ENCODE measurements around the gene ARHGAP6.

The ARHGAP6 gene

GRCh38 chrX:11462136-11462535 lies 203.6 kb downstream of the ARHGAP6 start:
- peak overlapping the region; percentile 97 for H3K27ac ChIP-seq (ENCODE audit: low read depth, low read length)
- peak overlapping the region; percentile 57 for H3K4me3 ChIP-seq (ENCODE audit: low read depth, low read length)
- no peaks in the 10 kb centered on the region for H3K27me3 ChIP-seq (ENCODE audit: insufficient read depth, low read length)
- H3K4me1 ChIP-seq (ENCODE audit: control insufficient read depth, insufficient read depth, low read length, unreplicated experiment) = peaks cover 55% of the 10 kb centered on the region
- H2AFZ ChIP-seq (ENCODE audit: low read length, unreplicated experiment) = peak overlapping the region; percentile 75
- no peaks in the 10 kb centered on the region for H3K36me3 ChIP-seq (ENCODE audit: insufficient read depth, low read length)
- no peaks in the 10 kb centered on the region for H3K79me2 ChIP-seq (ENCODE audit: control insufficient read depth, insufficient read depth, low read length, unreplicated experiment)

GRCh38 chrX:11461201-11462001 lies 204.3 kb downstream of the ARHGAP6 start:
- no peaks in the 10 kb centered on the region for H3K79me2 ChIP-seq (ENCODE audit: control insufficient read depth, insufficient read depth, low read length, unreplicated experiment)
- peak overlapping the region; percentile 97 for H3K27ac ChIP-seq (ENCODE audit: low read depth, low read length)
- H3K4me1 ChIP-seq (ENCODE audit: control insufficient read depth, insufficient read depth, low read length, unreplicated experiment) = peaks cover 50% of the 10 kb centered on the region

GRCh38 chrX:11460347-11460746 lies 205.4 kb downstream of the ARHGAP6 start:
- Histone ChIP-seq H2AFZ (ENCODE audit: low read length, unreplicated experiment) (no peak overlapping the region), H3K4me1 (ENCODE audit: control insufficient read depth, insufficient read depth, low read length, unreplicated experiment) (peaks cover 42% of the 10 kb centered on the region), H3K79me2 (ENCODE audit: control insufficient read depth, insufficient read depth, low read length, unreplicated experiment) (no peaks in the 10 kb centered on the region), H3K27me3 (ENCODE audit: insufficient read depth, low read length) (no peaks in the 10 kb centered on the region), H3K27ac (ENCODE audit: low read depth, low read length) (peak overlapping the region; percentile 97), H3K4me3 (ENCODE audit: low read depth, low read length) (no peak overlapping the region), H3K36me3 (ENCODE audit: insufficient read depth, low read length) (no peaks in the 10 kb centered on the region)

More at GRCh38 chrX:11461201-11462001, 204.3 kb downstream of the ARHGAP6 start:
- Histone ChIP-seq H2AFZ (ENCODE audit: low read length, unreplicated experiment) (peak overlapping the region; percentile 40), H3K36me3 (ENCODE audit: insufficient read depth, low read length) (no peaks in the 10 kb centered on the region), H3K27me3 (ENCODE audit: insufficient read depth, low read length) (no peaks in the 10 kb centered on the region), H3K4me3 (ENCODE audit: low read depth, low read length) (peak overlapping the region; percentile 57)

GRCh38 chrX:11458170-11458569 lies 207.6 kb downstream of the ARHGAP6 start:
- Histone ChIP-seq H3K27ac (ENCODE audit: low read depth, low read length) (no peak overlapping the region), H3K4me3 (ENCODE audit: low read depth, low read length) (no peak overlapping the region), H3K4me1 (ENCODE audit: control insufficient read depth, insufficient read depth, low read length, unreplicated experiment) (peaks cover 32% of the 10 kb centered on the region), H2AFZ (ENCODE audit: low read length, unreplicated experiment) (no peak overlapping the region), H3K79me2 (ENCODE audit: control insufficient read depth, insufficient read depth, low read length, unreplicated experiment) (no peaks in the 10 kb centered on the region), H3K36me3 (ENCODE audit: insufficient read depth, low read length) (no peaks in the 10 kb centered on the region), H3K27me3 (ENCODE audit: insufficient read depth, low read length) (no peaks in the 10 kb centered on the region)

- H3K36me3 ChIP-seq (ENCODE audit: insufficient read depth, low read length) = no peaks in the 10 kb centered on the region
Measured at GRCh38 chrX:11451151-11451550, 214.6 kb downstream of the ARHGAP6 start.

GRCh38 chrX:11450354-11450753 lies 215.4 kb downstream of the ARHGAP6 start:
- no peak overlapping the region for H3K4me3 ChIP-seq (ENCODE audit: low read depth, low read length)
- H3K36me3 ChIP-seq (ENCODE audit: insufficient read depth, low read length) = no peaks in the 10 kb centered on the region
- H3K27me3 ChIP-seq (ENCODE audit: insufficient read depth, low read length) = no peaks in the 10 kb centered on the region
- no peaks in the 10 kb centered on the region for H3K79me2 ChIP-seq (ENCODE audit: control insufficient read depth, insufficient read depth, low read length, unreplicated experiment)
- no peak overlapping the region for H2AFZ ChIP-seq (ENCODE audit: low read length, unreplicated experiment)
- peaks cover 22% of the 10 kb centered on the region for H3K4me1 ChIP-seq (ENCODE audit: control insufficient read depth, insufficient read depth, low read length, unreplicated experiment)
- H3K27ac ChIP-seq (ENCODE audit: low read depth, low read length) = no peak overlapping the region

More at GRCh38 chrX:11451151-11451550, 214.6 kb downstream of the ARHGAP6 start:
- H2AFZ ChIP-seq (ENCODE audit: low read length, unreplicated experiment) = no peak overlapping the region
- no peaks in the 10 kb centered on the region for H3K27me3 ChIP-seq (ENCODE audit: insufficient read depth, low read length)
- H3K79me2 ChIP-seq (ENCODE audit: control insufficient read depth, insufficient read depth, low read length, unreplicated experiment) = no peaks in the 10 kb centered on the region
- no peak overlapping the region for H3K4me3 ChIP-seq (ENCODE audit: low read depth, low read length)
- H3K27ac ChIP-seq (ENCODE audit: low read depth, low read length) = no peak overlapping the region
- peaks cover 14% of the 10 kb centered on the region for H3K4me1 ChIP-seq (ENCODE audit: control insufficient read depth, insufficient read depth, low read length, unreplicated experiment)

GRCh38 chrX:11449613-11450012 lies 216.1 kb downstream of the ARHGAP6 start:
- H3K36me3 ChIP-seq (ENCODE audit: insufficient read depth, low read length) = no peaks in the 10 kb centered on the region
- H3K4me3 ChIP-seq (ENCODE audit: low read depth, low read length) = no peak overlapping the region
- no peak overlapping the region for H3K27ac ChIP-seq (ENCODE audit: low read depth, low read length)
- H3K4me1 ChIP-seq (ENCODE audit: control insufficient read depth, insufficient read depth, low read length, unreplicated experiment) = peaks cover 23% of the 10 kb centered on the region
- no peaks in the 10 kb centered on the region for H3K79me2 ChIP-seq (ENCODE audit: control insufficient read depth, insufficient read depth, low read length, unreplicated experiment)
- no peak overlapping the region for H2AFZ ChIP-seq (ENCODE audit: low read length, unreplicated experiment)
- no peaks in the 10 kb centered on the region for H3K27me3 ChIP-seq (ENCODE audit: insufficient read depth, low read length)

GRCh38 chrX:11447418-11447817 lies 218.3 kb downstream of the ARHGAP6 start:
- H3K79me2 ChIP-seq (ENCODE audit: control insufficient read depth, insufficient read depth, low read length, unreplicated experiment) = no peaks in the 10 kb centered on the region
- no peaks in the 10 kb centered on the region for H3K36me3 ChIP-seq (ENCODE audit: insufficient read depth, low read length)
- no peak overlapping the region for H2AFZ ChIP-seq (ENCODE audit: low read length, unreplicated experiment)
- H3K4me1 ChIP-seq (ENCODE audit: control insufficient read depth, insufficient read depth, low read length, unreplicated experiment) = peaks cover 23% of the 10 kb centered on the region
- peak overlapping the region; percentile 69; the same call in 1 of the 2 replicates for H3K27ac ChIP-seq (ENCODE audit: low read depth, low read length)
- H3K4me3 ChIP-seq (ENCODE audit: low read depth, low read length) = no peak overlapping the region
- no peaks in the 10 kb centered on the region for H3K27me3 ChIP-seq (ENCODE audit: insufficient read depth, low read length)

- Histone ChIP-seq H3K4me1 (ENCODE audit: control insufficient read depth, insufficient read depth, low read length, unreplicated experiment) (peaks cover 23% of the 10 kb centered on the region), H3K27me3 (ENCODE audit: insufficient read depth, low read length) (no peaks in the 10 kb centered on the region), H3K79me2 (ENCODE audit: control insufficient read depth, insufficient read depth, low read length, unreplicated experiment) (no peaks in the 10 kb centered on the region), H3K4me3 (ENCODE audit: low read depth, low read length) (no peak overlapping the region), H3K27ac (ENCODE audit: low read depth, low read length) (peak overlapping the region; percentile 69), H2AFZ (ENCODE audit: low read length, unreplicated experiment) (no peak overlapping the region), H3K36me3 (ENCODE audit: insufficient read depth, low read length) (no peaks in the 10 kb centered on the region)
Measured at GRCh38 chrX:11446949-11447348, 218.8 kb downstream of the ARHGAP6 start.

- H3K4me3 ChIP-seq (ENCODE audit: low read depth, low read length) = no peak overlapping the region
- no peaks in the 10 kb centered on the region for H3K79me2 ChIP-seq (ENCODE audit: control insufficient read depth, insufficient read depth, low read length, unreplicated experiment)
- H3K27ac ChIP-seq (ENCODE audit: low read depth, low read length) = peak overlapping the region; percentile 69
- no peaks in the 10 kb centered on the region for H3K36me3 ChIP-seq (ENCODE audit: insufficient read depth, low read length)
- no peak overlapping the region for H2AFZ ChIP-seq (ENCODE audit: low read length, unreplicated experiment)
- peaks cover 23% of the 10 kb centered on the region for H3K4me1 ChIP-seq (ENCODE audit: control insufficient read depth, insufficient read depth, low read length, unreplicated experiment)
- no peaks in the 10 kb centered on the region for H3K27me3 ChIP-seq (ENCODE audit: insufficient read depth, low read length)
Measured at GRCh38 chrX:11446336-11446735, 219.4 kb downstream of the ARHGAP6 start.

- no peaks in the 10 kb centered on the region for H3K27me3 ChIP-seq (ENCODE audit: insufficient read depth, low read length)
- H3K4me3 ChIP-seq (ENCODE audit: low read depth, low read length) = no peak overlapping the region
- no peaks in the 10 kb centered on the region for H3K79me2 ChIP-seq (ENCODE audit: control insufficient read depth, insufficient read depth, low read length, unreplicated experiment)
- H3K4me1 ChIP-seq (ENCODE audit: control insufficient read depth, insufficient read depth, low read length, unreplicated experiment) = peaks cover 23% of the 10 kb centered on the region
- H3K27ac ChIP-seq (ENCODE audit: low read depth, low read length) = peak overlapping the region; percentile 69
- H3K36me3 ChIP-seq (ENCODE audit: insufficient read depth, low read length) = no peaks in the 10 kb centered on the region
- H2AFZ ChIP-seq (ENCODE audit: low read length, unreplicated experiment) = no peak overlapping the region
Measured at GRCh38 chrX:11445540-11445939, 220.2 kb downstream of the ARHGAP6 start.
